ENCODE data around the gene NUTM2B. TPM values are rescaled to one million over a fixed set of nuclear protein-coding genes. Genes with fewer than 3 reads are reported as not detected.
"Not testable (repeated sequence)": the region's sequence is repeated elsewhere in the genome, so short reads cannot be mapped to it uniquely, and the experiment has no call there.

The NUTM2B gene, protein sequence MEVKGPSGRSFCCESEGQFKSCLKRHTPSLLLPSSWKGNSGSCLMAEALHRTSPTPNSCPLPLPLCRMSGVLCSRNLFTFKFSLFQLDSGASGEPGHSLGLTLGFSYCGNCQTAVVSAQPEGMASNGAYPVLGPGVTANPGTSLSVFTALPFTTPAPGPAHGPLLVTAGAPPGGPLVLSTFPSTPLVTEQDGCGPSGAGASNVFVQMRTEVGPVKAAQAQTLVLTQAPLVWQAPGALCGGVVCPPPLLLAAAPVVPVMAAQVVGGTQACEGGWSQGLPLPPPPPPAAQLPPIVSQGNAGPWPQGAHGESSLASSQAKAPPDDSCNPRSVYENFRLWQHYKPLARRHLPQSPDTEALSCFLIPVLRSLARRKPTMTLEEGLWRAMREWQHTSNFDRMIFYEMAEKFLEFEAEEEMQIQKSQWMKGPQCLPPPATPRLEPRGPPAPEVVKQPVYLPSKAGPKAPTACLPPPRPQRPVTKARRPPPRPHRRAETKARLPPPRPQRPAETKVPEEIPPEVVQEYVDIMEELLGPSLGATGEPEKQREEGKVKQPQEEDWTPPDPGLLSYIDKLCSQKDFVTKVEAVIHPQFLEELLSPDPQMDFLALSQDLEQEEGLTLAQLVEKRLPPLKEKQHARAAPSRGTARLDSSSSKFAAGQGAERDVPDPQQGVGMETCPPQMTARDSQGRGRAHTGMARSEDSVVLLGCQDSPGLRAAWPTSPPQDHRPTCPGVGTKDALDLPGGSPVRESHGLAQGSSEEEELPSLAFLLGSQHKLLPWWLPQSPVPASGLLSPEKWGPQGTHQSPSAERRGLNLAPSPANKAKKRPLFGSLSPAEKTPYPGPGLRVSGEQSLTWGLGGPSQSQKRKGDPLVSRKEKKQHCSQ
- total RNA-seq (2022) (0.76 and 0.78 TPM in 2 replicates), Bru-seq, nascent RNA (percentile 15 among the genes with signal in this experiment), BruChase-seq, experiment 1, labeled RNA remaining after a 6-hour chase (percentile 20 among the genes with signal in this experiment), BruChase-seq, experiment 2, labeled RNA remaining after a 2-hour chase (percentile 25 among the genes with signal in this experiment)
- long read RNA-seq: 0 reads

GRCh38 chr10:79702927-79703326 is at the start of gene NUTM2B:
TSS of gene NUTM2B (plus strand) at chr10:79703227. CDS start at chr10:79703610, 383 bp downstream.
- CTCF ChIA-PET; H3K4me3 Mint-ChIP-seq (ENCODE audit: low read depth, unreplicated experiment); H3K36me3 Mint-ChIP-seq (ENCODE audit: insufficient read depth, unreplicated experiment); H3K27ac Mint-ChIP-seq (ENCODE audit: unreplicated experiment); DNase-seq; H3K27me3 Mint-ChIP-seq (ENCODE audit: unreplicated experiment); H3K4me1 Mint-ChIP-seq (ENCODE audit: low read depth, unreplicated experiment); H3K9me3 Mint-ChIP-seq (ENCODE audit: low read depth, unreplicated experiment); intact Hi-C loops (cut with micrococcal nuclease; ENCODE audit: unreplicated experiment); BruUV-seq (replicated peaks): not testable (repeated sequence)

- H3K36me3 Mint-ChIP-seq (ENCODE audit: insufficient read depth, unreplicated experiment); DNase-seq; H3K4me3 Mint-ChIP-seq (ENCODE audit: low read depth, unreplicated experiment); intact Hi-C loops (cut with micrococcal nuclease; ENCODE audit: unreplicated experiment); BruUV-seq (replicated peaks); H3K27ac Mint-ChIP-seq (ENCODE audit: unreplicated experiment); CTCF ChIA-PET; H3K9me3 Mint-ChIP-seq (ENCODE audit: low read depth, unreplicated experiment); H3K27me3 Mint-ChIP-seq (ENCODE audit: unreplicated experiment); H3K4me1 Mint-ChIP-seq (ENCODE audit: low read depth, unreplicated experiment): not testable (repeated sequence)
Measured at GRCh38 chr10:79663287-79663686, 39.7 kb upstream of the NUTM2B start.

DNA sequence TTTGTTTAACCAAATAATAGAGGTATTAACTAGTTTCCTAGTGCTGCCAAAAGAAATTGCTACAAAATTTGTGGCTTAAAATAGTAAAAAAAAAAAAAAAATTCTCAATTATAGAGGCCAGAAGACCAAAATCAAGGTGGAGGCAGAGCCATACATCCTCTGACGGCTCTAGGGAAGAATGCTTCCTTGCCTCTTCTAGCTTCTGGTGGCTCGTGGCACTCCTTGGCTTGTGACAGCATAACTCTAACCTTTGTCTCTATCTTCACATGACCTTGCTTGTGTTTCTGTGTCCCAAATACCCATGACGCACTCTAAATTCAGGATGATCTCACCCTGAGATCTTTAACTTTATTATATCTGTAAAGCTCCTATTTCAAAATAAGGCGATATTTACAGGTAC is 38.3 kb upstream of the NUTM2B start:
- H3K27ac Mint-ChIP-seq (ENCODE audit: unreplicated experiment); H3K27me3 Mint-ChIP-seq (ENCODE audit: unreplicated experiment); H3K9me3 Mint-ChIP-seq (ENCODE audit: low read depth, unreplicated experiment); H3K4me1 Mint-ChIP-seq (ENCODE audit: low read depth, unreplicated experiment); intact Hi-C loops (cut with micrococcal nuclease; ENCODE audit: unreplicated experiment); DNase-seq; BruUV-seq (replicated peaks); CTCF ChIA-PET; H3K36me3 Mint-ChIP-seq (ENCODE audit: insufficient read depth, unreplicated experiment); H3K4me3 Mint-ChIP-seq (ENCODE audit: low read depth, unreplicated experiment): not testable (repeated sequence)

GRCh38 chr10:79669248-79669788 is 33.7 kb upstream of the NUTM2B start:
- H3K4me1 Mint-ChIP-seq (ENCODE audit: low read depth, unreplicated experiment); intact Hi-C loops (cut with micrococcal nuclease; ENCODE audit: unreplicated experiment); H3K9me3 Mint-ChIP-seq (ENCODE audit: low read depth, unreplicated experiment); H3K36me3 Mint-ChIP-seq (ENCODE audit: insufficient read depth, unreplicated experiment); DNase-seq; BruUV-seq (replicated peaks); H3K27ac Mint-ChIP-seq (ENCODE audit: unreplicated experiment); H3K27me3 Mint-ChIP-seq (ENCODE audit: unreplicated experiment); CTCF ChIA-PET; H3K4me3 Mint-ChIP-seq (ENCODE audit: low read depth, unreplicated experiment): not testable (repeated sequence)

- H3K27ac Mint-ChIP-seq (ENCODE audit: unreplicated experiment); CTCF ChIA-PET; intact Hi-C loops (cut with micrococcal nuclease; ENCODE audit: unreplicated experiment); DNase-seq; BruUV-seq (replicated peaks); H3K4me1 Mint-ChIP-seq (ENCODE audit: low read depth, unreplicated experiment); H3K27me3 Mint-ChIP-seq (ENCODE audit: unreplicated experiment); H3K9me3 Mint-ChIP-seq (ENCODE audit: low read depth, unreplicated experiment); H3K4me3 Mint-ChIP-seq (ENCODE audit: low read depth, unreplicated experiment); H3K36me3 Mint-ChIP-seq (ENCODE audit: insufficient read depth, unreplicated experiment): not testable (repeated sequence)
Measured at GRCh38 chr10:79674878-79675277, 28.1 kb upstream of the NUTM2B start.

GRCh38 chr10:79683026-79683883 is 19.8 kb upstream of the NUTM2B start:
- H3K36me3 Mint-ChIP-seq (ENCODE audit: insufficient read depth, unreplicated experiment); H3K9me3 Mint-ChIP-seq (ENCODE audit: low read depth, unreplicated experiment); intact Hi-C loops (cut with micrococcal nuclease; ENCODE audit: unreplicated experiment); DNase-seq; H3K27ac Mint-ChIP-seq (ENCODE audit: unreplicated experiment); H3K27me3 Mint-ChIP-seq (ENCODE audit: unreplicated experiment); H3K4me1 Mint-ChIP-seq (ENCODE audit: low read depth, unreplicated experiment); CTCF ChIA-PET; BruUV-seq (replicated peaks); H3K4me3 Mint-ChIP-seq (ENCODE audit: low read depth, unreplicated experiment): not testable (repeated sequence)

DNA sequence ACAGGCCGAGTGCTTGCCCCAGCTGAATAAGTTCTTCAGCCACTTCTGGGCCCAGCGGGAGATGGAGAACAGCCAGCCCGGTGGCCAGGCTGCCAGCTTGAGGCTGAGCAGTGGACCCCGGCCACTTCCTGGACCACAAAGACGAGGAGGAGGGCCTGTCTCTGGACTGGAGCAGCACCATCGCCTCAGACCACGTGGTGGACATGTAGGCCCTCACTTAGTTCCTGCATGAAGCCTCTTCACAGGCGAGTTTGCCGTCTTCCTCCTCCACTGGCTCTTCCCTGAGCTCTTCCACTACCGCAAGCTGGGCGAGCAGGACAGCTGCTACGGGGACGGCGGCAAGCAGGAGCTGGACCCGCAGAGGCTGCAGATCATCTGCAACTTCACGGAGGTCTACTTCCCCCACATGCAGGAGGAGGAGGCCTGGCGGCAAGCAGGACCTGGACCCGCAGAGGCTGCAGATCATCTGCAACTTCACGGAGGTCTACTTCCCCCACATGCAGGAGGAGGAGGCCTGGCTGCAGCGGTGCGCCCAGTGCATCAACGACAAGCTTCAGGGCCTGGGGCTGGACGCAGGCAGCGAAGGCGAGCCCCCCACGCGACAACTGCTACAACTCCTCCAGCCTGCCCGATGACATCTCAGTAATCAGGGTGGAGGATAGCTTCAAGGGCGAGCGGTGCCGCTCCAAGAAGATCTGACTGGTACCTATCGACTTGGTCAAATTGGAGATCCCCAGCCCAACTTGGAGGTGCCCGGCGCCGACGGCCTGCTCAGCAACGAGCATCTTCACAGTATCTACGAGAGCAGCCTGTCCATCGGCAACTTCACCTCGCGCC is 18.9 kb upstream of the NUTM2B start:
- H3K9me3 Mint-ChIP-seq (ENCODE audit: low read depth, unreplicated experiment); intact Hi-C loops (cut with micrococcal nuclease; ENCODE audit: unreplicated experiment); DNase-seq; H3K4me1 Mint-ChIP-seq (ENCODE audit: low read depth, unreplicated experiment); H3K27me3 Mint-ChIP-seq (ENCODE audit: unreplicated experiment); H3K27ac Mint-ChIP-seq (ENCODE audit: unreplicated experiment); H3K36me3 Mint-ChIP-seq (ENCODE audit: insufficient read depth, unreplicated experiment); BruUV-seq (replicated peaks); CTCF ChIA-PET; H3K4me3 Mint-ChIP-seq (ENCODE audit: low read depth, unreplicated experiment): not testable (repeated sequence)

GRCh38 chr10:79685044-79685685 is 17.9 kb upstream of the NUTM2B start:
- BruUV-seq (replicated peaks); H3K27ac Mint-ChIP-seq (ENCODE audit: unreplicated experiment); H3K4me3 Mint-ChIP-seq (ENCODE audit: low read depth, unreplicated experiment); H3K27me3 Mint-ChIP-seq (ENCODE audit: unreplicated experiment); CTCF ChIA-PET; H3K9me3 Mint-ChIP-seq (ENCODE audit: low read depth, unreplicated experiment); H3K4me1 Mint-ChIP-seq (ENCODE audit: low read depth, unreplicated experiment); intact Hi-C loops (cut with micrococcal nuclease; ENCODE audit: unreplicated experiment); H3K36me3 Mint-ChIP-seq (ENCODE audit: insufficient read depth, unreplicated experiment): not testable (repeated sequence)
- DNase-seq: peak; percentile 14

All from Calu3 (cell line).